Fibroblast of lung (primary cell): ENCODE measurements around the gene KRT15. TPM values are rescaled to one million over a fixed set of nuclear protein-coding genes. Genes with fewer than 3 reads are reported as not detected.

ENCODE experiments used
- DNase-seq, 2 donors: peaks; one replicate each; pipeline versions ENCODE4 v3.0.0 to v3.0.0-alpha.2; 2010; ENCODE audit warnings: low read depth in 2 of 2
- H2AFZ ChIP-seq: 2 replicates; pipeline ENCODE4 v1.5.1; 2012; ENCODE audit warnings: low read length, control low read depth, inconsistent platforms
- H3K27ac ChIP-seq: 2 replicates; pipeline ENCODE4 v1.5.1; 2011; ENCODE audit warnings: low read length, control low read depth; ENCODE audit not compliant: insufficient read depth
- H3K27me3 ChIP-seq: 2 replicates; pipeline ENCODE4 v1.5.1; 2011; ENCODE audit warnings: mild to moderate bottlenecking, low read length; ENCODE audit not compliant: control insufficient read depth, insufficient read depth
- H3K36me3 ChIP-seq: 2 replicates; pipeline ENCODE4 v1.5.1; 2011; ENCODE audit warnings: low read length; ENCODE audit not compliant: control insufficient read depth, insufficient read depth
- H3K4me1 ChIP-seq: 2 replicates; pipeline ENCODE4 v1.5.1; 2011; ENCODE audit warnings: low read length; ENCODE audit not compliant: control insufficient read depth, insufficient read depth; ENCODE audit errors: extremely low read depth
- H3K4me2 ChIP-seq: 2 replicates; pipeline ENCODE4 v1.5.1; 2011; ENCODE audit warnings: low read length, control low read depth; ENCODE audit not compliant: insufficient read depth; ENCODE audit errors: extremely low read depth
- H3K4me3 ChIP-seq, 4 experiments: fragments of 200-600 bp in 1 of 4; sonication (generic) in 1 of 4; replicated peaks in 1 of 4; 2 replicates each; pipeline ENCODE4 v1.5.1; 2011 to 2016; ENCODE audit warnings: low read length in 4 of 4, low read depth in 3 of 4, mild to moderate bottlenecking in 3 of 4, control low read depth in 2 of 4, inconsistent platforms in 1 of 4, mixed read lengths in 1 of 4; ENCODE audit not compliant: insufficient read depth in 1 of 4; ENCODE audit errors: control extremely low read depth in 1 of 4
- H3K79me2 ChIP-seq: 2 replicates; pipeline ENCODE4 v1.5.1; 2012; ENCODE audit warnings: mild to moderate bottlenecking, low read length, inconsistent platforms; ENCODE audit not compliant: control insufficient read depth, insufficient read depth
- H3K9ac ChIP-seq: 2 replicates; pipeline ENCODE4 v1.5.1; 2011; ENCODE audit warnings: mild to moderate bottlenecking, low read length, control low read depth; ENCODE audit not compliant: insufficient read depth
- H3K9me3 ChIP-seq: 2 replicates; pipeline ENCODE4 v1.5.1; 2012; ENCODE audit warnings: low read depth, low read length; ENCODE audit not compliant: control insufficient read depth, insufficient read depth
- H4K20me1 ChIP-seq: 2 replicates; pipeline ENCODE4 v1.5.1; 2011; ENCODE audit warnings: low read length; ENCODE audit not compliant: control insufficient read depth, insufficient read depth; ENCODE audit errors: extremely low read depth
- CTCF ChIP-seq, 2 donors: IDR thresholded peaks in 1 of 2; conservative IDR thresholded peaks in 1 of 2; 1 replicate in 1 of 2; 2 replicates in 1 of 2; pipeline ENCODE4 v1.5.1; 2011 to 2012; ENCODE audit warnings: low read length in 2 of 2, control low read depth in 1 of 2, inconsistent platforms in 1 of 2, low read depth in 1 of 2, mild to moderate bottlenecking in 1 of 2
- EZH2 ChIP-seq: IDR thresholded peaks from 2 replicates; pipeline ENCODE4 v1.5.1; 2012; ENCODE audit warnings: low read length, control low read depth, mild to moderate bottlenecking; ENCODE audit errors: missing control alignments
- polyA plus RNA-seq, 2 donors: library from polyadenylated mRNA; depleted of rRNA in 1 of 2; stranded (reverse) in 1 of 2; unstranded in 1 of 2; fragments of >200 nt; gene quantifications; 2 replicates each; pipeline ENCODE4 v1.2.1, GENCODE V29; 2011 to 2012; ENCODE audit warnings: missing spikeins in 1 of 2
- total RNA-seq: library from RNA; depleted of rRNA; stranded (reverse); fragments of >200 nt; gene quantifications from 2 replicates; pipeline ENCODE4 v1.2.1, GENCODE V29; 2014

The KRT15 gene
- total and polyA plus RNA-seq, 2 donors (not counting 1 experiment from before 2014, with no cell fraction given), result 0.17 to 0.47 TPM

GRCh38 chr17:41480581-41480980 is 38.1 kb downstream of the KRT15 start:
- no peaks in the 10 kb centered on the region for H3K4me1 ChIP-seq
- no peaks in the 10 kb centered on the region for H3K79me2 ChIP-seq
- no peaks in the 10 kb centered on the region for H3K36me3 ChIP-seq
- H2AFZ ChIP-seq, result no peak overlapping the region
- no peaks in the 10 kb centered on the region for H3K9me3 ChIP-seq
- H3K27me3 ChIP-seq, result peaks cover 7% of the 10 kb centered on the region
- no peak overlapping the region for H3K27ac ChIP-seq
- H4K20me1 ChIP-seq, result no peaks in the 10 kb centered on the region
- no peak for DNase-seq
- no peak overlapping the region for H3K4me3 ChIP-seq
- TF ChIP-seq EZH2 (no peak), CTCF (conservative IDR thresholded peaks at IDR 0.05 in 1 of 2, IDR thresholded peaks at IDR 0.05 in 1 of 2; ENCODE audit: low read depth in 1 of 2, low read length in 2 of 2) (no peak)
- H3K4me2 ChIP-seq, result no peak overlapping the region
- H3K9ac ChIP-seq, result no peak overlapping the region

- Histone ChIP-seq H3K4me3 (no peak overlapping the region), H3K36me3 (no peaks in the 10 kb centered on the region), H3K9me3 (no peaks in the 10 kb centered on the region), H4K20me1 (no peaks in the 10 kb centered on the region), H3K4me1 (no peaks in the 10 kb centered on the region), H3K79me2 (no peaks in the 10 kb centered on the region), H2AFZ (no peak overlapping the region), H3K27me3 (peaks cover 7% of the 10 kb centered on the region), H3K9ac (no peak overlapping the region), H3K27ac (no peak overlapping the region), H3K4me2 (no peak overlapping the region)
- no peak for DNase-seq
- TF ChIP-seq EZH2, result no peak
- no peak for TF ChIP-seq CTCF (conservative IDR thresholded peaks at IDR 0.05 in 1 of 2, IDR thresholded peaks at IDR 0.05 in 1 of 2; ENCODE audit: low read depth in 1 of 2, low read length in 2 of 2)
These were observed 38.6 kb downstream of the KRT15 start for GRCh38 chr17:41480136-41480535.

- Histone ChIP-seq H2AFZ (no peak overlapping the region), H3K27me3 (peaks cover 7% of the 10 kb centered on the region), H3K4me3 (no peak overlapping the region), H3K9me3 (no peaks in the 10 kb centered on the region), H3K4me2 (no peak overlapping the region), H3K27ac (no peak overlapping the region), H3K4me1 (no peaks in the 10 kb centered on the region), H3K9ac (no peak overlapping the region), H3K79me2 (no peaks in the 10 kb centered on the region), H3K36me3 (no peaks in the 10 kb centered on the region), H4K20me1 (no peaks in the 10 kb centered on the region)
- no peak for DNase-seq
- TF ChIP-seq EZH2, result no peak
- TF ChIP-seq CTCF (conservative IDR thresholded peaks at IDR 0.05 in 1 of 2, IDR thresholded peaks at IDR 0.05 in 1 of 2; ENCODE audit: low read depth in 1 of 2, low read length in 2 of 2), result no peak
These were observed 40.5 kb downstream of the KRT15 start for GRCh38 chr17:41478237-41478636.
